Thyroid gland (tissue), 4 donors: ENCODE measurements around the gene MCM3AP. TPM values are rescaled to one million over a fixed set of nuclear protein-coding genes. Genes with fewer than 3 reads are reported as not detected.
"Not testable (repeated sequence)": the region's sequence is repeated elsewhere in the genome, so short reads cannot be mapped to it uniquely, and the experiment has no call there.

ENCODE experiments used
- DNase-seq, 2 donors: peaks; one replicate each; pipeline ENCODE4 v3.0.0-alpha.2; 2019
- H3K27ac ChIP-seq, 3 donors: fragments of 200-600 bp; sonication (generic); 1 replicate in 2 of 3; 2 replicates in 1 of 3; pipeline ENCODE4 v1.5.1; 2016 to 2019; ENCODE audit warnings: mild to moderate bottlenecking in 1 of 3, moderate library complexity in 1 of 3
- H3K27me3 ChIP-seq: fragments of 200-600 bp; sonication (generic); one replicate; pipeline ENCODE4 v1.5.1; 2019
- H3K36me3 ChIP-seq, 2 donors: fragments of 200-600 bp; sonication (generic); one replicate each; pipeline ENCODE4 v1.5.1; 2016 to 2019
- H3K4me1 ChIP-seq, 2 donors: fragments of 200-600 bp; sonication (generic); one replicate each; pipeline ENCODE4 v1.5.1; 2017 to 2019
- H3K4me3 ChIP-seq, 3 donors: fragments of 200-600 bp; sonication (generic); replicated peaks in 1 of 3; 1 replicate in 2 of 3; 2 replicates in 1 of 3; pipeline ENCODE4 v1.5.1; 2016; ENCODE audit warnings: mild to moderate bottlenecking in 1 of 3
- H3K9me3 ChIP-seq: fragments of 200-600 bp; sonication (generic); one replicate; pipeline ENCODE4 v1.5.1; 2017
- CTCF ChIP-seq, 6 experiments: fragments of 200-600 bp in 3 of 6; fragments of 450-650 bp in 3 of 6; sonication (generic) in 3 of 6; IDR thresholded peaks; one replicate each; pipeline ENCODE4 v1.5.1; 2016 to 2019; ENCODE audit warnings: antibody characterized with exemption in 6 of 6, mild to moderate bottlenecking in 2 of 6, inconsistent platforms in 1 of 6, moderate library complexity in 1 of 6
- POLR2A ChIP-seq, 2 donors: fragments of 450-650 bp; IDR thresholded peaks; one replicate each; pipeline ENCODE4 v1.6.1; 2017; ENCODE audit warnings: antibody characterized with exemption in 2 of 2, mild to moderate bottlenecking in 2 of 2, moderate library complexity in 1 of 2
- WGBS, 2 donors: methylation state at CpG; one replicate each; pipeline ENCODE4 v1.1.5; 2017; 5-methylcytosine and 5-hydroxymethylcytosine counted together
- intact Hi-C: fragments of 100-400 bp; cut with DNase I; formaldehyde crosslinking; loops from one replicate; pipeline ENCODE4 v1.15.1; 2023
- total RNA-seq, 4 donors: library from RNA; depleted of rRNA; stranded (reverse); fragments of >200 nt; gene quantifications; one replicate each; pipeline ENCODE4 v1.2.3, GENCODE V29; 2016

The MCM3AP gene
- total RNA-seq, 4 donors from 2014 or later, result 65.7 to 116 (median 81.0) TPM

- no peak for DNase-seq
- intact Hi-C loops, result no loop called here
- H3K4me3 ChIP-seq, result no peak overlapping the region
- no peaks in the 10 kb centered on the region for H3K4me1 ChIP-seq
- WGBS, 2 donors, result 92 to 100% methylated on average over 3 of the region's 3 CpGs
- H3K27me3 ChIP-seq, result no peaks in the 10 kb centered on the region
- H3K36me3 ChIP-seq, result peaks cover 80% of the 10 kb centered on the region in 2 donors
- H3K9me3 ChIP-seq, result no peaks in the 10 kb centered on the region
- H3K27ac ChIP-seq, result no peak overlapping the region
- TF ChIP-seq POLR2A (IDR thresholded peaks at IDR 0.05), result no peak
- TF ChIP-seq CTCF (IDR thresholded peaks at IDR 0.05), result no peak
These were observed 41.5 kb downstream of the MCM3AP start for GRCh38 chr21:46243960-46244361.

- H3K4me1 ChIP-seq, result no peaks in the 10 kb centered on the region
- intact Hi-C loops, result no loop called here
- no peak overlapping the region for H3K27ac ChIP-seq
- no peak overlapping the region for H3K4me3 ChIP-seq
- H3K9me3 ChIP-seq, result no peaks in the 10 kb centered on the region
- no peaks in the 10 kb centered on the region for H3K27me3 ChIP-seq
- DNase-seq, result no peak
- H3K36me3 ChIP-seq, result peaks cover 83% of the 10 kb centered on the region in 2 donors
- WGBS, 2 donors, result 92 to 93% methylated on average over 8 of the region's 8 CpGs
- TF ChIP-seq POLR2A (IDR thresholded peaks at IDR 0.05) (no peak), CTCF (IDR thresholded peaks at IDR 0.05) (no peak)
These were observed 42.1 kb downstream of the MCM3AP start for GRCh38 chr21:46243325-46243724.

- H3K4me1 ChIP-seq, DNase-seq, H3K4me3 ChIP-seq, H3K27ac ChIP-seq, H3K9me3 ChIP-seq, H3K27me3 ChIP-seq, intact Hi-C loops: not testable (repeated sequence)
- WGBS, 2 donors, result 97% methylated on average over 1 of the region's 1 CpG
- H3K36me3 ChIP-seq, result peaks cover 77 to 85% of the 10 kb centered on the region in 2 donors
These were observed 43.8 kb downstream of the MCM3AP start for GRCh38 chr21:46241577-46241976.

GRCh38 chr21:46239817-46240325 lies 45.5 kb downstream of the MCM3AP start:
- intact Hi-C loops, result no loop called here
- Histone ChIP-seq H3K9me3 (no peaks in the 10 kb centered on the region), H3K27ac (no peak overlapping the region), H3K27me3 (no peaks in the 10 kb centered on the region), H3K36me3 (peaks cover 73 to 86% of the 10 kb centered on the region in 2 donors), H3K4me1 (no peaks in the 10 kb centered on the region), H3K4me3 (no peak overlapping the region)
- WGBS, 2 donors, result 87 to 89% methylated on average over 7 of the region's 7 CpGs
- no peak for DNase-seq
- TF ChIP-seq POLR2A (IDR thresholded peaks at IDR 0.05) (no peak), CTCF (IDR thresholded peaks at IDR 0.05) (no peak)

GRCh38 chr21:46237474-46237873 lies 47.9 kb downstream of the MCM3AP start:
- Histone ChIP-seq H3K36me3 (peaks cover 61 to 72% of the 10 kb centered on the region in 2 donors), H3K27ac (no peak overlapping the region), H3K4me3 (no peak overlapping the region), H3K4me1 (no peaks in the 10 kb centered on the region), H3K27me3 (no peaks in the 10 kb centered on the region), H3K9me3 (no peaks in the 10 kb centered on the region)
- intact Hi-C loops, result no loop called here
- no peak for DNase-seq
- TF ChIP-seq CTCF (IDR thresholded peaks at IDR 0.05), result no peak
- no peak for TF ChIP-seq POLR2A (IDR thresholded peaks at IDR 0.05)
- 92% methylated on average over 5 of the region's 5 CpGs; no CpG with 5 or more reads in 1 of the 2 donors for WGBS, 2 donors
